ENCODE results near the gene MESP2. TPM values are rescaled to one million over a fixed set of nuclear protein-coding genes. Genes with fewer than 3 reads are reported as not detected.
A peak's percentile ranks its signal among the peaks of the same experiment; 100 is the strongest.

Gene MESP2
- total and polyA plus RNA-seq, 2 of the 13 experiments (the other 11 are each of a cell fraction or from before 2014, with no cell fraction given), result not detected

GRCh38 chr15:89790661-89791060 lies 14.5 kb downstream of the MESP2 start:
- intact Hi-C loops (cut with micrococcal nuclease; ENCODE audit: unreplicated experiment) (no loop called here), in situ Hi-C loops (cut with HindIII; ENCODE audit: extremely low pct_ligation_motif_present, low pct_unique_long_range_greater_than_20kb) (no loop called here)
- H3K4me1 ChIP-seq (ENCODE audit: insufficient read depth, low read length), result peaks cover 24% of the 10 kb centered on the region
- WGBS (ENCODE audit: low lambda C conversion rate), result 98% methylated on average over 16 of the region's 16 CpGs
- no peak for FAIRE-seq
- no peak for ATAC-seq
- no peaks in the 10 kb centered on the region; the same call in 1 of the 2 replicates for H4K20me1 ChIP-seq (ENCODE audit: insufficient read depth, low read length)
- no peak overlapping the region for H2AFZ ChIP-seq (ENCODE audit: low read length)
- no peaks in the 10 kb centered on the region for H3K9me3 ChIP-seq (ENCODE audit: low read length)
- CTCF ChIA-PET (ENCODE audit: low intra/inter-chr PET ratio, low total read pairs), result no interaction called here
- H3K36me3 ChIP-seq (replicated peaks in 1 of 2; ENCODE audit: control insufficient read depth in 1 of 2, insufficient read depth in 2 of 2, low read length in 2 of 2), result peaks cover 18 to 59% of the 10 kb centered on the region in 2 experiments
- no peaks in the 10 kb centered on the region for H3K79me2 ChIP-seq (ENCODE audit: insufficient read depth, low read length)
- POLR2A ChIA-PET, result no interaction called here
- H3K9ac ChIP-seq (ENCODE audit: insufficient read depth, low read depth, low read length), result no peak overlapping the region
- BruUV-seq (replicated peaks), result no TSS peak
- no peaks in the 10 kb centered on the region for H3K27me3 ChIP-seq (ENCODE audit: control insufficient read depth in 1 of 2, insufficient read depth in 2 of 2, low read length in 2 of 2)
- no peak overlapping the region for H3K27ac ChIP-seq (ENCODE audit: extremely low read length, insufficient read depth, low read length)
- H3K4me3 ChIP-seq (replicated peaks in 1 of 3; ENCODE audit: insufficient read depth in 1 of 3, low read depth in 2 of 3, low read length in 3 of 3), result no peak overlapping the region
- no peak overlapping the region for H3K4me2 ChIP-seq (ENCODE audit: low read depth, low read length)
- no peak for DNase-seq (ENCODE audit: low spot score)
- TF ChIP-seq IKZF5 (CRISPR knock-in tag; IDR thresholded peaks at IDR 0.05) (no peak), ZNF576 (CRISPR knock-in tag; IDR thresholded peaks at IDR 0.05) (no peak), GATAD2A (CRISPR knock-in tag; IDR thresholded peaks at IDR 0.05) (no peak), CHD2 (IDR thresholded peaks at IDR 0.05; ENCODE audit: low read depth, low read length) (no peak), ZNF605 (CRISPR knock-in tag; IDR thresholded peaks at IDR 0.05) (no peak), AGO2 (optimal IDR thresholded peaks at IDR 0.05; ENCODE audit: low read depth, low read length) (peak; percentile 40), TERF1 (CRISPR knock-in tag; IDR thresholded peaks at IDR 0.05) (no peak), CHD4 (IDR thresholded peaks at IDR 0.05; ENCODE audit: borderline replicate concordance, low read length) (no peak)
